GM21723 (cell line): Measurements from ENCODE around the gene NAA40.

Experiments
- ATAC-seq: cut with Tn5 transposase; IDR thresholded peaks from one replicate; pipeline ENCODE4 v1.9.1; 2021; ENCODE audit warnings: mild to moderate bottlenecking, moderate library complexity; ENCODE audit not compliant: unreplicated experiment

Gene NAA40

DNA sequence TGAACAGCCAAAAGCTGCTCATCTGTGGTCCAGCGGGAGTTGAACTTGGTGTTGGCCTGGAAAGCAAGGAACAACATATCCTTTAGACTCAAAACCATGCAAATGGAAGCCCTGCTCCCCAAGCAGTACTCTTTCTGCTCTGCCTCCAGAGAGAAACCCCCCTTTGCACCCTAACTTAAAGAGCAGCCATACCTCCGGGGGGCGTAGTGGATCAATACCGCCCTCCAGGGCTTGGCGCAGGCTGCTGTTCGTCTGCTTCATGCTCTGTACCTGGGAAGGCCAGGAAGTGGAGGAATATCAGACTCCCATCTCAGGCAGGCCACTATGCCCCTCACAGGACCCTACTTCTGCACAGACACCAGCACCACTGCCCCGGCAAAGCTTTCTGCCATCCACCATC is 26.1 kb upstream of the NAA40 start:
- no peak for ATAC-seq

DNA sequence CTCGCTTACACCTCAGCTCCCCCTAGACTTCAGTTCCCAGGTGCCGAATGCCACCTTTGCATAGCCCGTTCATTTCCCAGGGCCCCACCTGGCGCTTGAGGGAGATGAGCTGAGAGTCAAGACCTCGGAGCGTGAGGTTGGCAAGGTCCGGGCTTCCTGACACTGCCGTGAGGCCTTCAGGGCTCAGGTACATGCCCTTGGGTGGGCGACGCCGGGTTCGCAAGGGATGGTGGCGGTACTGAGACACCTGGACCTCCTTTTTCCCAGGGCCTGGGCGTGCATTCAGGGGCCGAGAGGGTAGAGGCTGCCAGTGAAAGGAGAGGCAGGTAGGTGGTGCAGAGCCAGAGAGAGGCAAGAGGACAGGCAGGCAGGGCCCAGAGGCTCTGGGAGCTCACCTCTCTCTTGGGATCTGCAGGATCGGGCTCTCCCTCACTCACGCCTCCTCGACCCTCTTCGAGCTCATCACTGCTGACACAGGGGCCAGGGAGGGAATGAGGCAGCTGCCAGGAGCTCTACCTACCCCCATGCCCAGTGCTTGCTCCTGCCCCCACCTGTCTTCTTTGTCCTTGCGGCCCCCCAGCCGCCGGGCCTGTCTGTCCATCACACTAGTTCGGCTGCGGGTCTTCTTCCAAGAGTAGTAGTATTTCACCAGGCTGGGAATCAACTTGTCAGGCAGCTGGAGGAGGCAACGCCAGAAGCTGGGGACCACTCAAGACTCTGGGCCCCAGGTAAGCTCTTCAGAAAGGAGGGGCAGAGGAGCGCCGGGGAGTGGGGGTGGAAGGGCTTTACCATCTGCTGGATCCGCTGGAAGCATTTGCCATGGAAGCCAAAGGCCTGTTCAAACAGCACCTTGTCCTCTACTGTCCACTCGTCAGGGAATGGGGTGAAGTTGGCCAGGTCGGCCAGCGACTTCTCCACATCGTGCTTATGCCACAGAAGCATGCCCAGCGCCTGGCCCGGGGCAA is 24.7 kb upstream of the NAA40 start:
- no peak for ATAC-seq

DNA sequence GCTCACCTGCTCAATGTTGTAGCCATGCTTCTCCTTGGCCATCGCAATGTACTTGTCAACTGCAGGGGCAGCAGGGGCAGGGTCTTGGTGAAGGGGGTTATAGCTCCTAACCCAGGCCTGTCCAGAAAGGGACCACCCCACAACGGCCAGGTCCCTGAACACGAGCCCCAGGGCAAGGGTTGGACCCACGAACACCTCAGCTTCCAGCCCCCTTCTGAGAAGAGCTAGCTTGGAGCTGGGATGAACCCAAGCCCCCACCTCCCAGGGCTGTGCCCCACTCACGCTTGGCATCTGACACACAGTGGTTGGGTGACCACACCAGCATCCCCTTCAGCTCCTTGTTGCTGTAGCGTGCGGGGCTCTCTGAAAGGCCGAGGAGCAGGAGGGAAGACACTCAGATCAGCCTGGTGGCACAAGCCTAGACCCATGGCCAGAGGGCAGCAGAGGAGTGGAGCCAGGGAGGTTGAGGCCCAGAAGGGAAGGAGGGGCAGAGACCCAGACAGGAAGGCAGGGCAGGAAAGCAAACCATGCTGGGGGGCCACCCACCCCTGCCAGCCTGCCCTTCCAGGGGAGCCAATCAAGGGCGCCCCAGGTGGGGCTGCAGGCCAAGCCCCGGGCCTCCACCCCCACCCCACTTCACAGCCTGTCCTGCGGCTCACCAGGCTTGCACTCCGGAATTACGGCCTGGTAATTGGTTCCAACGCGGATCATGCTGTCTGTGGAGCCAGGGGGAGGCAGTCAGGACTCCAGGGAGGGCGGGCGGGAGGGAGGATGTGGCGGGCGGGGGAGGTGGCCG is 23.7 kb upstream of the NAA40 start:
- no peak for ATAC-seq

DNA sequence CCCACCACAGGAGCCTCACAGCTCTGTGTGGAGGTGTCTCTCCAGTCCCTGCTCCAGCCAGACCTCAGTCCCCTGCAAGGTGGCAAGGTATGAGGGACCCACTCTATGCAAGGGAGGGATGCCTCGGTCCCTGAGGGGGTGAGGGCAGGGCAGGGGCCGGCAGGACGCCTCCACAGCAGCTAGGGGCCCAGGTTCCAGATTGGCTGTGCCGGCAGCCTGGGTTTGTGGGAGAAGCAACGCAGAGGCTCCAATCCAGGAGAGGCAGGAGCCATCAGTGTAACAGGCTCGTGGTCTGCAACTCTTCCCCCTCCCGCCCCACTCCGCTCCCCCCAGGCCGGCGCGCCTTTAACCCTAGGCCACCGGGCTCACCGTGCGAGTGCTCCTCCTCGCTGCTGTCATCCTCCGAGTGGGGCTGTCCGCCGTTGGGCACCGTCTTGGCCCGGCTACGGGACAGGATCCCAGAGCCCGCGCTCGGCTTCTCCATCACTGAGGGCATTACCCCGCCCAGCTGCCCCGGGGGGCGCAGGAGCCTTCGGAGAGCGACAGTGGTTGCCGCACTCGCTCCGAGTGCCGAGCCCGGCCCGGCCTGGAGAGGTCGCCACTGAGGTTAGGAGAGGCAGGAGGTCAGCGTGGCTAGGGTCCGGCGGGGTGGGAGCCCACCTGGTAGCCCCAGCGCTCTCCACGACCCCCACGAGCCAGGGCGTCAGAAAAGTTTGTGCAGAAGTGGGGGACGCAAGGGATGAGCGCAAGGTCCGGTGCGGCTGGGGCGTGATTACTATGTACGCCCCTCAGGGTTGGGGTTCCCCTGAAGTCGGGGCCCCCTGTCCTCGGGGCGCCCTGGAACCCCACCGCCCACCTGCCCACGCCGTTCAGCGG is 22.6 kb upstream of the NAA40 start:
- ATAC-seq, result no peak

DNA sequence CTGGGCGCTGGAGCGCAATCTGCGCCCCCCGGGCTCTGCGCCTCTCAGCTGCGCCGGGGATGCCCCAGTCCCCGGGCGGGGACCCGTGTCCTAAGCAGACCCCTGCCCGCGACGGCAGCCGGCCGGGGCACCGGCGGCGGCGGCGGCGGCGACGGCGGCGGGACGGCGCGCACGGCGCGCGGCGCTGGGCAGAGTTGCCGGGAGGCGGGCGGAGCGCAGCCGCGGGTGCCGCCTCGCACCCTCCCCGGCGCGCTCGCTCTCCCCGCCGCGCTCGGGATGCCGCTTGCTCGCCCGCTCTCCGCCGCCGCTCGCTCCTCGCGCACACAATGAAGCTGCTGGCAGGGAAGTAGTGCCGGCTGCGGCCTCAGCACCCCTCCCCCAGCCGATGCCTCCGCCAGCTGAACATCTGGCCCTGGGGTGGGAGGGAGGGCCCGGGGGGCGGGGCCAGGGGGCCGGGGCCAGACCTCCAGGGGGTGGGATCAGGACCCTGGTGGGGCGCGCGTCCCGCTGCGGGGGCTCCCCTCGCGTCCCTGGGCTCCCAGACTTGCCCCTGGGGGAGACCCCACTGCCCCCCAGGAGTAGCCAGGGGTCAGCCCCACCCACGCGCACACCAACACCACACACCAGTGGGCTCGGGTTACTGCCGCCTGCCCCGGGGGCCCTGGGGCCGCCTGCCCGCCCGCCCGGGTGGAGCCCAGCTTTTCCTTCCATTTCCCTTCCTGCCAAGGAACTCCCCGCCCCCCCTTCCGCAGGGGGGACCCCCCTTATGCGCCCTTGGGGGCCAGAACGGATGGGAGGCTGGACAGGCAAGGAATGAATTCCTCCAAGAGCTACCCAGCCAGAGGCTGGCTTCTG is 21.7 kb upstream of the NAA40 start, which contains the start of gene RCOR2:
TSS of gene RCOR2 (minus strand) at position 328 of the 855 bp plus-strand sequence. CDS start 708 bp downstream, outside the sequence.
- ATAC-seq, result no peak

DNA sequence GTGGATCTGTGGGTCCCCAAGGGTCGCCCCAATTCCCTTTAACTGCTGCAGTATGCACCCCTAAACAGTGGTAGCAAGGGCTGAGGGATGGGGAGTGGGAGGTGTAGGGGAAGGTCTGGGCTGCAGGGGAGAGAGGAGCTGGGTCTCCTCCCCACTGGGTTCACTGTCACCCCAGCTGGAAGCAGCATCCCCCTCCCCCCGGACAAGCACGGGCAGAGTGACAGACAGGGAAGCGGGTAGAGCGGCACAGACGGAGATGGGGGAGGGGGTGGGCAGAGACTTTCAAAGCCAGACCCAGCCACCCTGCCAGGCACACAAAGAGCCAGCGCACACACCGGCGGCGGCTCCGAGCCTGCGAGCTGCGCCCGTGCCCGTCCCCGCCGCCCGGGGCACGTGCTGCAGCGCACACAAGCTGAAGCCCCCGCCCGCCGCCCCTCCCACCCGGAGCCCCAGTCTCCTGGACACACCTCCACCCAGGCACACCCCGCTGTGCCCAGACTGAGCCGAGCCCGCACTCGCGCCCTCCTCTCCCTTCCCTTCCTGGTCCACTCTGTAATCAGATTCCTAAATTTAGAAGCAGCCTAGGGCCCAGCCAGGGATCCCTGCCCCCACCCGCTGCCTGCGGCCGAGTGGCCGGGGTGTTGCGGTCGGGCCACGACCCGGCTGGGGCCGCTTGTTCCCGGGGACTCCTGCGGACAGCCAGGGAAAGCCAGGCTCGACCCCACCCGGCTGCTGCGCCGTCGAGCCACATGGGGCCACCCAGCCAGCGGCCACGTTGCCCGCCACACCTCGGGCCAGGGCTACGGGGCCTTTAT is 20.9 kb upstream of the NAA40 start:
- ATAC-seq, result no peak

DNA sequence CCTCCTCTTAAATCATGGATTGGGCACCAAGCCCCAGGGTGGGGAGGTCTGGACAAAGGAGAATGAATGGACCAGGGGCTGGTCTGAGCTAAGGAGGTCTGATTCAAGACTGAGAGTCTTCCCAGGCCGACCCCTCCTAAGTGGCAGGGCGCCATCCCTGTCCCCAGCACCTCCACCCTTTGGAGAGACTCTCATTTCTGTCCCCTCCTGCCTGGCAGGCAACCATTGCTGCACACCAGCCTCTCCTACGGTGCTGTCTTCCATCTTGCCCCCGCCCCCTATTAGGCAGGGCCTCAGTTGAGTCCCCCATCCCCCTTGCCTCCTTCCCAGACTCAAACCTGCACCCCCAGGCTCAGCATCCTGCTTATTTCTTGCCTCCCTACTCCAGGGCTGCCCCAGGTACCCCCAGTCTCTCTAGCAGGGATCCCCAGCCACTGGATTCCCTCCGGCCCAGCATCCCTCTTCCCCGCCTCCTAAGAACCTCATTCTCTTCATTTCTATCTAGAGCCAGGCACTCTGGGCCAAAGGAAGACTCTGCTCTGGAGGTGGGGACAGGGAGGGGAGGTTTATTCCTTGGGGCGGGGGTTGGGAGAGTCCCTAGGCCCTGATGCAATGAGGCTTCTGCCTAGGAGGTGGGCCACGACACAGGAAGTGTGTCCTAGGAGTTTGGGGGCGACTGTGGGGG is 20.2 kb upstream of the NAA40 start:
- ATAC-seq, result no peak

DNA sequence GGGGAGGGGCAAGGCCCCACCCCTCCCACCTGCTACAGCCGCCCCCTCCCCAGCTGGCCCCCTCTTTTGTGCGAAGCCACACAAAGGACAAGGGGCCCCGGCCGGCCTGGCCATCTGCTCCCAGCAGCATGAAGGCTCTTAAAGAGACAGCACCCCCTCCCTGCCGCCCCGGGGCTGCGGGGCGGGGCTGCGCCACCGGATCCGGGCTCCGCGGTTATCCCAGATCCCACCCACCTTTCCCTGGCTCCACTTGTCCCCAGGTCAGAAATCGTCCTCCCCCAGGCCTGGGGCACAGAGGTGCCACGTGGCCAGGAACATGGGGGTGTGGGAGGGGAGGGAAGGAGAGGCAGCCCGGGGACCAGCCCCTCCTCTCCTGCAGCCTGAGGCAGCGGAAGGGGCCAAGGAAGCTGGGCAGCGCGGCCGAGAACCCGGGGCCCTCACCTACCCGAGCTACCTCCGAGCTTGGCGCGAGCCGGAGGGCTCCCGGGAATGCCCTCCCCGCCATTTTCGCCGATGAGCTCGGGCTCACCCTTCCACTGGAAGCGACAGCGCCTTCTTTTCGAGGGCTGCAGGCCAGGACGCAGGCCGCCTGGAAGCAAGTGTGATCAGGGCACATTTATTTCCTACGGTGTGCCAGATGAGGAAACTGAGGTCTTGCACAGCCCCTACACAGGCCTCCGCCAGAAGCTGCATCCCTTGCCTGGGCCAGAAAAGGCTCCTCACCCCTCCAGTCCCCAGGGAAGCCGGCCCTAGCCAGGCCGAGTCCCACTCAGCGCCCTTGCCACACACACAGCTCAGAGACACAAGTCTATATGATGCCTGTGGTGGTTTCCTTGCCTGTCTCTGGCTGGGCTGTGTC is 19.3 kb upstream of the NAA40 start:
- no peak for ATAC-seq

DNA sequence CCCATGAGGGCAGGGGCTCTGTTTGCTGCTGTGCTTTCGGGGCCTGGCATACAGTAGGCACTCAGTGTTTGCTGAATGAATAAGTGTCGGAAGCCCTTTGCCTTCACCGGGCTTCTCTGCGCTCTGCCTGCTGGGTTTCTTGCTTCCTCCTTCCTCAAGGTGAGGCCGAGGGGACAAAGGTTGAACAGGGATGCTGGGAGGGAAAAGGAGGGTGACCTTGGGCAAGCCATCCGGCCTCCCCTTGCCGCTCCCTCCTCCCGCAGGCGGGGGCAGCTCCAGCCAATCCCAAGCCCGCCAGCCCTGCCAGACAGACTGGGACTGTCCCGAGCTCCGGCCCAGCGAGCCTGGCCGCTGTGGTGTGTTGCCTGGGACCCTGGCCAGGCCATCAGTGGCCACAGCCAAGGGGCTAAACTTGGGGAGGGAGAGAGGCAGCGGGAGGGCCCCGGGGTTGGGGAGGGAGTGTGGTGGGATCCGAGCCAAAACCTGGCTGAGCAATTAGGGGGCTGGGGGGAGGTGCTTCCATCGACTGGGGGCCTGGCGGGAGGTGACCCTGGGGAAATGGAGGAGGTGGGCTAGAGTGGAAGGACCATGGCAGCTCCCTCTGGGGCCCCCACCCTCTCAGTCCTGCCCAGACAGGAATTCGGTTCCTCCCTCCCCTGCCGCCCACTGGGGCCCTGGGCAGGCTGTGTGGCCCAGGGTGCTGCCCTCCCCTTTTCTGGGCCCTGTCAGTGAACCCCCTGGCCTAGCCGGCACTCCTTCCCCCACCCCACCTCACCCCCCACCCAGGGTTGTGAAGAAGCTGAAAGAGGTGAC is 18.5 kb upstream of the NAA40 start:
- ATAC-seq, result no peak

DNA sequence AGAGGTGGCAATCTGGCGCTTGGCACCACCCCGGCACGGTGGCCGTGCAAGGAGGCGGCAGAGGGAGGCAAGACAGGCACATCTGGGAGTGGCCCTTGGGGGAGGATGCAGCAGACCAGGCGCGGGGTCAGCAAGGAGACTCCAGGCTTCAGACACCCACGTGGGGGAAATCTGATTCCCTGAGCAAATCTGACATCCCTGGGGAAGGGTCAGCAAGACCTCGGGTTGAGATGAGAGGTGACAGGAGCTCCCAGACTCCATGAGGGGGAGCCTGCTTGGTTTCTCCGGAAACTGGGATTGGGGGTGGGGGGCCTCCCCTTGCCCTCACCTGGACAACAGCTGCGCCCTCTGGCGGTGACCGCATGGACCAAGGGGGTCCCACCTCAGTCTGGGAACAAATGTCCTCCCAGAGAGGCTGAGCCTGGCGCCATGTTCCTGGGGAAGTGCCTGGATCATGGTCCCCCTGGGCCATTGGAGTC is 17.8 kb upstream of the NAA40 start:
- no peak for ATAC-seq

DNA sequence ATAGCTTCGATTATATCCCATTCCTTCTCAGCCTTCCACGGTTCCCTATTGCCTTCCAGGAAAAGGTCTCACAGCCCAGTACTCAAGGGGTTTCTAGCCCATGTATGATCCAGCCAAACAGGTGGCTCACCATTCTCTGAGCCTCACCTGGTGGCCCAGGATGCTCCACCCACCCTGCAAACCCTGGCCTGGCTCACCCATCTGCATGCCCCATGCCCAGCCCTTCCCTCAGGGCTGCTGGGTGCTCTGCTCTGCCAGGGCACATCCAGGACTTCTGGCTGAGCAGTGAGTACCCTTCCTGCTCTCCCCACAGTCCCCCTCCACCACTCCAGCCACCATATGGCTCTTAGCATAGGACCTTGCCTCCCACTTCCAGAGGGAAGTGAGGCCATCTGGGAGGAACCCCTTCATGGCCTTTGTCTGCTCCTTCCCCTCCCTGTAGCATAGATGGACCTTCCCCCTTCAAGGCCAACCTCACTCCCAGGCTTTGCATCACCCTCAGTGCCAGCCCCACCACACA is 16.1 kb upstream of the NAA40 start:
- ATAC-seq, result no peak

DNA sequence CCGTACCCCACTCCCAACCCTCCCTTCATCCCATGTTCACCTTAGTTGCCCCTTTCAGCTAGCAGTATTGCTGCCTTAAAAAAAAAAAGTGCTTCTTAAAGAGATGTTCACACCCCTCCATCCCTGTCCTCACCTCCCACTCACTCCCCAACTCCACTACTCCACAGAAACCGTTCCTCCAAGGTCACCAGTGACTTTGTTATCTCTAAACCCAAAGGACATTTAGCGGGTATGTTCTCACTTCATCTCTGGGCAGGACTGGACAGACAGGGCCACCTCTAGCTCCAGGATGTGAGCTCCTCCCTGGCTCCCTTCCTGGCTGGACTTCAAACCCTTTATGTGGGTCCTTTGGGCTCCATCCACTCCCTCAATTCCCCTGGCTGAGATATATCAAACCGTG is 15.5 kb upstream of the NAA40 start:
- ATAC-seq, result no peak

DNA sequence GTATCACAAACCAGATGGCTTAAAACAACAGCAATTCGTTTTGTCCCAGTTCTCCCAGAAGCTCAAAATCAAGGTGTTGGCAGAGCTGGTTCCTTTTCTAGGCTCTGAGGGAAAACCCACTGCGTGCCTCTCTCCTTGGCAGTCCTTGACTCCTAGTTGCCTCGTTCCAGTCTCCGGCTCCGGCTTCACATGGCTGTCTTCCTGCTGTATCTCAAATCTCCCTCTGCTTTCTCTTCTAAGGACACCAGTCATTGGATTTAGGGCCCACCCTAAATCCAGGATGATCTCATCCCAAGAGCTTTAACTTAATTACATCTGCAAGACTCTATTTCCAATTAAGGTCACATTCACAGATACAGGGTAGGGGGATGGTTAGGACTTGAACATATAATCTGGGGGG is 9.2 kb upstream of the NAA40 start:
- ATAC-seq, result no peak

DNA sequence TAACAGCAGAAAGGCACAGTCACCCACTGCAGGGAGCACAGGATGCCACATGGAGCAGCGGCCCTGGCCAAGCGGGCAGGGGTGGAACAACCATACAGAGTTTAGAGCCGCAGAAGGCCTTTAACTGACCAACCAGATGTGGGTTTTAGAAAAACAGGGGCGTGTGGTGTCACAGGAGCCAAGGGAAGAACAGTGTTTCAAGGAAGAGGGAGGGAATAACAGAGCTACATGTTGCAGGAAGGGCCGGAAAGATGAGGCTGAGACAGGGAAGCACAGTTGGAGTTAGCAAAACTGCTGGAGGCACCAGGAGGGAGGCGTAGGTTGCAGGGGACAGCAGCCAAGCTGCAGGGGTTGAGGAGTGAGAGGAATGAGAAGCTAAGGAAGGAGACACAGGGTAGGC is 7.8 kb upstream of the NAA40 start:
- no peak for ATAC-seq

DNA sequence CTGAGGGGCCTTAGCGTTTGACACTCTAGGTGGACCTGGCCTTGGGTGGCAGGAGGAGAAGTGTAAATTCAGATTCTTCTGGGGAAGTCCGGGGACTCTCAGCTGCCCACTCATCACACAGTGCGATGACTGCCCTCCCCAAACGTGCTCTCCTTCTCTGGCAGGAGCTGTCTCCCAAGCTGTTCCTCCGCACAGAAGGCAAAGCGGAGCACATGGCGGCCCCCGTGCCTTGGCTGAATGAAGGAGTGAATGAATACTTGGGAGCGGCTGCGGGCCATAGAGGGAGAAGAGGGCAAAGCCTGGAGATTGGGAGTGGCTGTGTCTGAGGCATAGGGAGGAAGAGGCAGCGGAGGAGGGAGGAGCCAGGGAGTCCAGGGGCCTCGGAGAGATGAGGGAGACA is 6.9 kb upstream of the NAA40 start:
- no peak for ATAC-seq

DNA sequence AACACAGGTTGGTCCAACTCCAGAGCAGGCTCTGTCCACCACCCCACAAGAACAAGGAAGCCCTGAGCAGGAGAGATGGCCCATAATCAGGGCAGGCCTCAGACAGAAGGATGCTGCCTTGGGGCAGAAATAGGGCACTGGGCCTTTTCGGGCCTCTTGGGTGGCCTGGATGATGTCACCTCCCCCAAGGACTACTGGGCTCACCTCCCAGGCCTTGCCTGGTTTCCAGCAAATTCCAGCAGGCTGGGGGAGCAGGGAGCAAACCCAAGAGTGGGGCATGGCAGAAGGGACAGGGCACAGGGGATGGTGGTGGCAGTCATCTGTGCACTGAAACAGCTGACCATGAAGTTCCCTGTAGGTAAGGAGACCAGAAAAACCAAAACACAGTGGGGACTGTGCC is 5.3 kb upstream of the NAA40 start:
- no peak for ATAC-seq
